Activated T-cell treated with anti-CD3 and anti-CD28 coated beads, Interleukin-2, amount 50 U/mL, for 48 hours (primary cell): Measurements from ENCODE around the gene USP22.

Experiments
- DNase-seq, 2 experiments: peaks; one replicate each; pipeline ENCODE4 v3.0.0-alpha.2; 2020

USP22 gene

GRCh38 chr17:20999044-20999573 lies 43.7 kb downstream of the USP22 start:
- no peak for DNase-seq

GRCh38 chr17:20998571-20999043 lies 44.2 kb downstream of the USP22 start:
- no peak for DNase-seq

GRCh38 chr17:20997711-20998570 lies 44.9 kb downstream of the USP22 start:
- DNase-seq, result no peak

GRCh38 chr17:20996724-20997615 lies 45.8 kb downstream of the USP22 start:
- DNase-seq, result no peak

- DNase-seq, result peak in 1 of 2 experiments; percentile 14
These were observed 46.7 kb downstream of the USP22 start for GRCh38 chr17:20995873-20996723.

GRCh38 chr17:20995164-20995872 lies 47.5 kb downstream of the USP22 start:
- peak in 1 of 2 experiments; percentile 7 for DNase-seq

- peak in 1 of 2 experiments; percentile 6 for DNase-seq
These were observed 48.0 kb downstream of the USP22 start for GRCh38 chr17:20994779-20995149.

- peak in 1 of 2 experiments; percentile 11 for DNase-seq
These were observed 48.7 kb downstream of the USP22 start for GRCh38 chr17:20993863-20994778.

GRCh38 chr17:20992987-20993862 lies 49.6 kb downstream of the USP22 start:
- peak; percentile 77 to 79 for DNase-seq

GRCh38 chr17:20992416-20992815 lies 50.4 kb downstream of the USP22 start:
- DNase-seq, result peak in 1 of 2 experiments; percentile 16

GRCh38 chr17:20991276-20992037 lies 51.4 kb downstream of the USP22 start:
- no peak for DNase-seq

- DNase-seq, result no peak
These were observed 52.6 kb downstream of the USP22 start for GRCh38 chr17:20989991-20990855.

GRCh38 chr17:20989481-20989880 lies 53.3 kb downstream of the USP22 start:
- DNase-seq, result no peak

- no peak for DNase-seq
These were observed 53.9 kb downstream of the USP22 start for GRCh38 chr17:20988896-20989295.

GRCh38 chr17:20988001-20988636 lies 54.7 kb downstream of the USP22 start:
- peak in 1 of 2 experiments; percentile 13 for DNase-seq

GRCh38 chr17:20987511-20987910 lies 55.3 kb downstream of the USP22 start:
- DNase-seq, result peak in 1 of 2 experiments; percentile 5
